Progenitor cell of endocrine pancreas (in vitro differentiated cells): ENCODE results near the gene PSMD5. TPM values are rescaled to one million over a fixed set of nuclear protein-coding genes. Genes with fewer than 3 reads are reported as not detected.

Source experiments
- DNase-seq: peaks from one replicate; pipeline ENCODE4 v3.0.0; 2021; ENCODE audit warnings: low spot score; ENCODE audit not compliant: unreplicated experiment
- H3K27ac Mint-ChIP-seq: 2 replicates; pipeline ENCODE4 v1.8.0; 2021; ENCODE audit warnings: mild to moderate bottlenecking, moderate library complexity, mixed read lengths
- H3K27me3 Mint-ChIP-seq: 2 replicates; pipeline ENCODE4 v1.8.0; 2021; ENCODE audit warnings: mixed read lengths
- H3K36me3 Mint-ChIP-seq: 2 replicates; pipeline ENCODE4 v1.8.0; 2022; ENCODE audit warnings: mixed read lengths; ENCODE audit not compliant: insufficient read depth
- H3K4me1 Mint-ChIP-seq: 2 replicates; pipeline ENCODE4 v1.8.0; 2021; ENCODE audit warnings: low read depth, mixed read lengths
- H3K4me3 Mint-ChIP-seq: 2 replicates; pipeline ENCODE4 v1.8.0; 2021; ENCODE audit warnings: low read depth, mild to moderate bottlenecking, moderate library complexity, mixed read lengths
- H3K9me3 Mint-ChIP-seq: 2 replicates; pipeline ENCODE4 v1.8.0; 2021; ENCODE audit warnings: low read depth, mixed read lengths
- CTCF ChIP-seq: fragments of 200-600 bp; sonication (generic); IDR thresholded peaks from one replicate; pipeline ENCODE4 v1.5.0; 2021; ENCODE audit warnings: antibody characterized with exemption, mild to moderate bottlenecking; ENCODE audit not compliant: unreplicated experiment
- total RNA-seq: library from RNA; stranded (reverse); gene quantifications from 2 replicates; pipeline ENCODE4 v1.2.1, GENCODE V29; 2021

The PSMD5 gene
- total RNA-seq, 1 donor from 2014 or later: 50.1 TPM

- H3K4me3 Mint-ChIP-seq: no peak overlapping the region
- peaks cover 21% of the 10 kb centered on the region for H3K36me3 Mint-ChIP-seq
- TF ChIP-seq CTCF: no peak
- DNase-seq: no peak
- no peaks in the 10 kb centered on the region for H3K9me3 Mint-ChIP-seq
- H3K27me3 Mint-ChIP-seq: no peaks in the 10 kb centered on the region
- no peak overlapping the region for H3K27ac Mint-ChIP-seq
- peaks cover under 1% of the 10 kb centered on the region for H3K4me1 Mint-ChIP-seq
Observed at GRCh38 chr9:120773256-120773655, 69.5 kb downstream of the PSMD5 start.

- no peak for TF ChIP-seq CTCF
- Mint-ChIP-seq H3K27me3 (no peaks in the 10 kb centered on the region), H3K27ac (no peak overlapping the region), H3K4me1 (peaks cover 15% of the 10 kb centered on the region), H3K36me3 (peaks cover 14% of the 10 kb centered on the region), H3K9me3 (no peaks in the 10 kb centered on the region), H3K4me3 (no peak overlapping the region)
- no peak for DNase-seq
Observed at GRCh38 chr9:120770931-120771330, 71.8 kb downstream of the PSMD5 start.

- Mint-ChIP-seq H3K27ac (no peak overlapping the region), H3K9me3 (no peaks in the 10 kb centered on the region), H3K27me3 (no peaks in the 10 kb centered on the region), H3K4me1 (peaks cover 15% of the 10 kb centered on the region), H3K36me3 (peaks cover 13% of the 10 kb centered on the region), H3K4me3 (no peak overlapping the region)
- TF ChIP-seq CTCF: no peak
- DNase-seq: no peak
Observed at GRCh38 chr9:120768886-120769285, 73.8 kb downstream of the PSMD5 start.

GRCh38 chr9:120768247-120768646, 74.5 kb downstream of the PSMD5 start:
- no peaks in the 10 kb centered on the region for H3K27me3 Mint-ChIP-seq
- peaks cover 13% of the 10 kb centered on the region for H3K36me3 Mint-ChIP-seq
- DNase-seq: no peak
- H3K4me3 Mint-ChIP-seq: no peak overlapping the region
- H3K27ac Mint-ChIP-seq: no peak overlapping the region
- H3K9me3 Mint-ChIP-seq: no peaks in the 10 kb centered on the region
- peaks cover 15% of the 10 kb centered on the region for H3K4me1 Mint-ChIP-seq
- TF ChIP-seq CTCF: no peak

GRCh38 chr9:120767451-120767850, 75.3 kb downstream of the PSMD5 start:
- DNase-seq: no peak
- Mint-ChIP-seq H3K9me3 (no peaks in the 10 kb centered on the region), H3K4me1 (peaks cover 15% of the 10 kb centered on the region), H3K4me3 (no peak overlapping the region), H3K27me3 (no peaks in the 10 kb centered on the region), H3K36me3 (peaks cover 11% of the 10 kb centered on the region), H3K27ac (no peak overlapping the region)
- no peak for TF ChIP-seq CTCF

Other genes with a start within 250 kb of the PSMD5 start
- gene MEGF9, start 128.5 kb downstream of the PSMD5 start, total RNA-seq: 22.1 and 23.4 TPM in 2 replicates
- 66.0 and 66.1 TPM in 2 replicates for gene FBXW2, start 49.5 kb downstream of the PSMD5 start, total RNA-seq
- 27.2 and 28.4 TPM in 2 replicates for gene PHF19, start 34.3 kb upstream of the PSMD5 start, total RNA-seq
- gene TRAF1, start 83.9 kb upstream of the PSMD5 start, total RNA-seq: 6.7 TPM in 2 replicates
- gene C5, start 207.4 kb upstream of the PSMD5 start, total RNA-seq: 42.8 and 47.1 TPM in 2 replicates
- gene CNTRL, start 232.0 kb upstream of the PSMD5 start, total RNA-seq: 18.2 and 22.0 TPM in 2 replicates